ENCODE data around the gene CAPZB.

- TF ChIP-seq CTCF (IDR thresholded peaks at IDR 0.05), result no peak
- TF ChIP-seq POLR2A (IDR thresholded peaks at IDR 0.05), result no peak
Observed at GRCh38 chr1:19479351-19480120, 5.8 kb downstream of the CAPZB start.

All from lower leg skin (tissue), 3 donors.